HG03558 (cell line): ENCODE results near the gene MINDY4.

Source experiments
- ATAC-seq: cut with Tn5 transposase; IDR thresholded peaks from one replicate; pipeline ENCODE4 v1.9.1; 2021; ENCODE audit warnings: moderate number of reproducible peaks; ENCODE audit not compliant: unreplicated experiment; ENCODE audit errors: extremely low read depth

The MINDY4 gene

DNA sequence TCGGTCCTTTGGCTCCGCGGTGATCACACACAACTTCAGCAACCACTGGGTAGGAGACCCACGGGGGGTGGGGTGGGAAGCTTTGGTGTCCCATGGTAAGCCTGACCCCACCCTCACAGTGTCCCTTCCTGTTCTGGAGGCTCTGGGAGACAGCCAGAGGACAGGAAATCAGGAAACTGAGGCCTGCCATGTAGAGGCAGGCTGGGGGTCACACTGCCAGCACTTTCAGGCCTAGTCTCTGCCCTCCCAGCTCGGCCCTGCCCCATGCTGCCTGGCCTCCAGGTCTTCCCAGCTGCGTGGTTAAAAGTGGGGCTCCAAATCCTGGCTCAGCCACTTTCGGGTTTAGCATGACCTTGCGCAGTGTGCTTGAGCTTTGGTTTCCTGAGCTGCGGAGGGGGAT is 151.4 kb downstream of the MINDY4 start:
- no peak for ATAC-seq

DNA sequence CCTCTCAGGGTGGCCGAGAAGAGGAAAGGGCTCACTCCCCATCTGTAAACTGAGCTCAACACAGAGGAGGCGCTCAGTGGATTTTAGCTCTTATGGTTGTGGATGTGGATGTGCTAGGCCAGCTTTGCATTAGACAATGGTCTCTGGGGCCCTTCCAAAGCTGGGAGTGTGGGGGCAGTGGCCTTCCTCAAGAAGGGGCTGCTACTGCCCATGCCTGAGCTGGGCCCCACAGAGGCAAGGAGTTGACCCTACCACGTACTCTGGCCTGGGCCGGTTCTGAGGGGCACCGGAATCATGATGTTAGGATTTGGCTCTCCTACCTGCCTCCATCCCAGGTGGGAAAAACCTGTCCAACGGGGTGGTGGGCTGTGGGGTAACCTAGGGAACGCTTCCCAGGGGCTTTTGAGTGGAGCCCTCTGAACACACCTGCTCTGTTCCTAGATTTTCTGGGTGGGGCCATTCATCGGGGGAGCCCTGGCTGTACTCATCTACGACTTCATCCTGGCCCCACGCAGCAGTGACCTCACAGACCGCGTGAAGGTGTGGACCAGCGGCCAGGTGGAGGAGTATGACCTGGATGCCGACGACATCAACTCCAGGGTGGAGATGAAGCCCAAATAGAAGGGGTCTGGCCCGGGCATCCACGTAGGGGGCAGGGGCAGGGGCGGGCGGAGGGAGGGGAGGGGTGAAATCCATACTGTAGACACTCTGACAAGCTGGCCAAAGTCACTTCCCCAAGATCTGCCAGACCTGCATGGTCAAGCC is 152.0 kb downstream of the MINDY4 start:
- no peak for ATAC-seq

DNA sequence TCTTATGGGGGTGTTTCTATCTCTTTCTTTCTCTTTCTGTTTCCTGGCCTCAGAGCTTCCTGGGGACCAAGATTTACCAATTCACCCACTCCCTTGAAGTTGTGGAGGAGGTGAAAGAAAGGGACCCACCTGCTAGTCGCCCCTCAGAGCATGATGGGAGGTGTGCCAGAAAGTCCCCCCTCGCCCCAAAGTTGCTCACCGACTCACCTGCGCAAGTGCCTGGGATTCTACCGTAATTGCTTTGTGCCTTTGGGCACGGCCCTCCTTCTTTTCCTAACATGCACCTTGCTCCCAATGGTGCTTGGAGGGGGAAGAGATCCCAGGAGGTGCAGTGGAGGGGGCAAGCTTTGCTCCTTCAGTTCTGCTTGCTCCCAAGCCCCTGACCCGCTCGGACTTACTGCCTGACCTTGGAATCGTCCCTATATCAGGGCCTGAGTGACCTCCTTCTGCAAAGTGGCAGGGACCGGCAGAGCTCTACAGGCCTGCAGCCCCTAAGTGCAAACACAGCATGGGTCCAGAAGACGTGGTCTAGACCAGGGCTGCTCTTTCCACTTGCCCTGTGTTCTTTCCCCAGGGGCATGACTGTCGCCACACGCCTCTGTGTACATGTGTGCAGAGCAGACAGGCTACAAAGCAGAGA is 152.7 kb downstream of the MINDY4 start:
- no peak for ATAC-seq

DNA sequence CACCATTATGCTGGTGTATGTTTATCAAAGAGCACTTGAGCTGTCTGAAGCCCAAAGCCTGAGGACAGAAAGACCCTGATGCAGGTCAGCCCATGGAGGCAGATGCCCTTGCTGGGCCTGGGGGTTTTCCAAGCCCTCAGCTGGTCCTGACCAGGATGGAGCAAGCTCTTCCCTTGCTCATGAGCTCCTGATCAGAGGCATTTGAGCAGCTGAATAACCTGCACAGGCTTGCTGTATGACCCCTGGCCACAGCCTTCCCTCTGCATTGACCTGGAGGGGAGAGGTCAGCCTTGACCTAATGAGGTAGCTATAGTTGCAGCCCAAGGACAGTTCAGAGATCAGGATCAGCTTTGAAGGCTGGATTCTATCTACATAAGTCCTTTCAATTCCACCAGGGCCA is 153.4 kb downstream of the MINDY4 start:
- no peak for ATAC-seq

DNA sequence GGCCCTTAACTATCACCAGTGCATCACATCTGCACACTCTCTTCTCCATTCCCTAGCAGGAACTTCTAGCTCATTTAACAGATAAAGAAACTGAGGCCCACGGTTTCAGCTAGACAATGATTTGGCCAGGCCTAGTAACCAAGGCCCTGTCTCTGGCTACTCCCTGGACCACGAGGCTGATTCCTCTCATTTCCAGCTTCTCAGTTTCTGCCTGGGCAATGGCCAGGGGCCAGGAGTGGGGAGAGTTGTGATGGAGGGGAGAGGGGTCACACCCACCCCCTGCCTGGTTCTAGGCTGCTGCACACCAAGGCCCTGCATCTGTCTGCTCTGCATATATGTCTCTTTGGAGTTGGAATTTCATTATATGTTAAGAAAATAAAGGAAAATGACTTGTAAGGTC is 153.9 kb downstream of the MINDY4 start:
- no peak for ATAC-seq

DNA sequence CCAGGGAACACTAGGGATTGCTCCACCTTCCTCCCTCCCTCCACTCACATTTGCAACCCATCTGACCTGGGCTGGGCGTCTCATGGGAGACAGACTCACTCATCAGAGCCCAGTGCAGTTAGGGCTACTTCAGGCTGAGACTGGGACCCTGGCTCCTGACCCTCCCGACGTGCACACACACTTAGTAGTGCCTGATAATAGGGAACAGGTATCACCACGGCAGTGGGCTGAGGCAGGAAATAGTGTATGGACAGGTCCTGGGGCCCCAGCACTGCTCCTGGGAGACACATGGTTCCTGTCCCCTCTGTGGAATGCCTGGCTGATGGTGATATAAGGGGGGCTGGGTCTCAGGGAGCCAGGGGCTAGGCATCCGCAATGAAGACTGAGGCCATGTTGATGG is 154.7 kb downstream of the MINDY4 start:
- ATAC-seq = no peak

DNA sequence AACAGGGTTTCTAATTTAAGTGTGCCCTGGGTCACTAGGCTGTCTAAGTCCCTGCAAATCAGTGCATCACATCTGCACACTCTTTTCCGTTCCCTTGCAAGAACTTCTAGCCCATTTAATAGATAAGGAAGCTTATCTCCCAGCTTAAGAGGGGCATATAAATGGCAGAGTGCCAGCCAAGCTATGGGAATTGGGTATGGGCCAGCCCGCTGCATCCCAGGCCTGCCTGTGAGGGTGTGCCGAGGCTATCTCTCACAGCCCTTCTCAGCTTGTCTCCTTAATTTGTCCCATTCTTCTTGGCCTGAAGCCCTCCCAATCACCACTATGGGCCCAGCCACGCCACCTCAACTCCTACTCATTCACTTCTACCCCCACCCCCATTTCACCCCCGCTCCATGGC is 155.1 kb downstream of the MINDY4 start:
- ATAC-seq = no peak

DNA sequence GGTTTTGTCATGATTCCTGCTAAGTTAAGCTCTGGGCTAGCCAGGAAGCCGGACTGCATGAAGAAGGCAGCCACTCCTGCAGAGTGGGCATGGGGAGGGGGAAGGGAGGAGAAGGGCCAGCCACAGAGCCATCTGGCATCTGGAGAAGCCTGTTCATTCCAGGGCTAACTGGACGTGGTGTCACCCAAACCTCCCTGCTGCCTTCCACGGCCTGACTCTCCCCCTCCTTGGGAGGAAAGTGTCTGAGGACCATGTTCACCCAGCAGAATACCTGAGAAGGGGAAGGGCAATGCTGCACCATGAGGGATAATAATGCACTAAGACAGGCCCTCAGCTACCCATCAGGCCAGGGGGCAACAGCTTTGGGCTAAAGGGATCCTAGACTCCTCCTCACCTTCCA is 155.8 kb downstream of the MINDY4 start:
- no peak for ATAC-seq

DNA sequence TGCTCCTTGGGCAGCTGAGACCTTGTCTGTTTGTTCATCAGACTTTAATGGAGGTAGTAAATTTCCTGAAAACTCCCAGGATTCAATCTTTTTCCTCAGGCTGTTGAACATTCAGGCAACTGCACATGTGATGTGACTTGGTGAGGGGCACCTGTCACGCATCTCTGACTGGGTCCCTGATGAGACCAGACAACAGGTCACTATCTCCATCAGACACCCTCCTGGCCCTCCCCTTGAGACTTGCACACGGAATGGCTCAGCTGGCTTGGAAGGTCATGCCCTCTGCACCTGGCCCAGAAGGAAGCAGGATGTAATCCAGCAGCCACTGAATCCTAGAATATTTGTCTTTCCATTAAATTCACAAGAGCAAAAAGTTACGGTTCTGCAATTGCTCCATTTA is 156.3 kb downstream of the MINDY4 start:
- ATAC-seq = no peak

DNA sequence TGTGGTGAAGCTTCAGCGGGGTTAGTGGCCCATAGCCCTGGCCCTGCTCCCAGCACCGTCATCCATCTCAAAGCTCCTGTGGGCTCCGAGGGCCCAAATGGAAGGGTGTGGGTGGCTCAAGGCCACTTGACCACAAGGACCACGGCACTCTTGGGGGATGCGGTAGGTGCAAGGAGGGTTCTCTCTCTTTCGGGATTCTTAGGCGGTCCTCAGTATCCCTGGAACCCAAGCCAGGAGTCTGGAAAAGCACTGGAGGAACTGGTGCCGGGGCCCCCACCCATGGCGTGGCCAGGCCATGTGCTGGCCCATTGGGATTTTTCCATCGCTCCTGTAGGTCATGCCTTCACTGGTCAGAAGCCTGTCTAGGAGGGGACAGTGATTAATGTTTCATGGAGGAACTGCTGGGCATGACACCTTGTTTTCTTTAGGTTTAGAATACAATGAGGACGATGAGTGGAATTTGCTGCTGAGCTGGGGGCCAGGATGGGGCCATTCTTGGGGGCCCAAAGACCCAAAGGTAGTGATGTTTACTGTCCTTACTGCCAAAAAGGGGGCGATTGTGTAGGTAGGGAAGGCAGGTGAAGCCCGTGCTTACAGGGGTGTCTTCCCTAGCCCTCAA is 157.1 kb downstream of the MINDY4 start:
- no peak for ATAC-seq

DNA sequence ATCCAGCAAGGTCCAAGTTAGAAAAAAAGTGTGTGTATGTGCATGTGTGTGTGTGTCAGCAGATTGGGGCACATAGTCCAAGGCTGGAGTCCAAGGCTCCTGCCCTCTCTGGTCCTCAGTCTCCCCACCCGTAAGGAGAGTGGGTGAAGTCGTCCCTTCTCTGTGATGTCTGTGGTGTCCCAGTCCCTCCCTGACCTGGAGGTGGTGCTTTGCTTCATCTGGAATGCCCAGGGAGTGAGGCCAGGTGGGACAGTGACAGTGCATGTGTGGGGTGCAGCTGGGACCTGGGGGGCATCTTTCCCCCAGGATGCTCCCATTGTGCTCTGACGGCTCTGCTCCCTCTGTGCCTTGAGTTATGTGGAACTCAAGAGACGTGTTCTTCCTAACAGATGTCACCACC is 158.5 kb downstream of the MINDY4 start:
- ATAC-seq = no peak

DNA sequence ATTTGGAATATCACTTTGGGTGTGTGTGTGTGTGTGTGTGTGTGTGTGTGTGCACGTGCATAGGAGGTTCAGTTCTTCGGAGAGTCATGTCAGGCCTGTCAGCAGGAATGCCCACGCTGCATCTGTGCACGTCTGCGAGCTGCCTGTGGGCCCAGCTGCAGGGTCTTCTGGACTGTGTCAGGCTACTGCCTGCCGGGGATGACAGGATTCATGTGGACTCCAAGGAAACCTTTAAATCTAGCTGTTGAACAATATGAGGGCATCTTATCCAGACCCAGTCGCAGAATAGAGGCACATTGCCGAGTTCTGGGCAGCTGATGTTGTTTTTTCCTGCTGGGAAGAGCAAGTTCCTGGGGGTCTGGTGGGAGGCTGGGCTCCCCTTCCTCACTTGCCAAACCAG is 159.4 kb downstream of the MINDY4 start:
- no peak for ATAC-seq

DNA sequence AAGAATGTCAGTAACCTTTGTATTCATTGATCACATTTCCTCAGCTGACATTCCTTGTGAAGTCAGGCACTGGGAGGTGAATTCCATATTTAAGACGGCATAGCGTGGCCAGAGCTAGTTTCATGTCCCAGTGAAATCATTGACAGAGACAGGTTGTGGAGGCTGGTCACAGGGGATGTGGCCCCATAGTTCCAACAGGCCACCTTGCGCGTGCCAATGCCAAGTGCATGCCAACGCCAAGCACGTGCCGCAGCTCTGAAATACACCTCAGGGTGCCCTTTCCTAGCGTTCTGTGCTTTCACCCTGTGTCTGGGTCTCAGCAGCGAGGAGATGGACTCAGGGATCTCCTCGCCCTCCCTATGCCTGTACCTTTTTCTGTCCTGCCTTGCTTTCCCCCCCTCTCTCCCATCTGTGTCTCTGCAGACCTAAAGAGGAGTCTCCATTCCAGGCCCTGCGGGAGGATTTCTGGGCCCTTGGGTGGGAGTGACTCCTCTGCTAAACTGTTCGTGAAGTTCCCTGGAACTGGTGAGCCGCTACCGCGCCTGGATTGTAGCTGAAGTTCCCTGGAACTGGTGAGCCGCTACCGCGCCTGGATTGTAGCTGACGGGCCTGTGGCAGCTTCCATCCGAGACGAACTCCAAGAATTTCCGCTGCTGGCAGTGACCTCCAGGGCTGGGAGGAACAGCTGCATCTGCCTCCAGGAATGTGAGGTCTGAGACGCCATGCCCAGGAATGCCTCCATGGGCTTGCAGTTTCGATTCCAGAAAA is 160.1 kb downstream of the MINDY4 start:
- ATAC-seq = no peak

DNA sequence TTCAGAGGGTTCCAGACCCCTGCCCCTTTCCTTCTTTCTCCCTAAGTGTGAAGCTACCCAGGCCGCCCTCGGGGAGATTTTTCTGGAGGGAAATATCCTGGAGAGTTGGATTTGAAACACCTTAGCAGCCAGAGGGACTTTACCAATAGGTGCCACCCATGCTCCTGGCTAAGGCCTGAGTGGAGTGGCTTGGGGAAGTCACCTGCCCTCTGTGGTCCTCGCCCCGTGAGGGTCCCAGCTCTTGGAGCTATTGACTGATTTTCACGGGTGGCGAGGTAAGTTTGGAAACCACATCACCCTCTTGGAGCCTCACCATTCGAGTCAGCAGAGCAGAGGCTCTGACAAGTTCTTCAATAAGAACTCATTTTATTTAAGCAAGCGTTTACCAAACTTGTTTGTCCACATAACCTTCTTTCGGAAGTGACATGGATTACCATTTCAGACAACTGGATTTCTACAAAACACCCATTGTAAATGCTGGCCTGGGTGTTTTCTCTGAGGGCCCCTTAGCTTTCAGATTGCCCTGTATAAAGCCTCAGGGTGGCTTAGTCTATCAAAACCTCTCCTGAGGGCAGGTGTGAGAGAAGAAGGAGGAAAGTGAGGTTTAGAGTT is 160.8 kb downstream of the MINDY4 start:
- ATAC-seq = no peak

DNA sequence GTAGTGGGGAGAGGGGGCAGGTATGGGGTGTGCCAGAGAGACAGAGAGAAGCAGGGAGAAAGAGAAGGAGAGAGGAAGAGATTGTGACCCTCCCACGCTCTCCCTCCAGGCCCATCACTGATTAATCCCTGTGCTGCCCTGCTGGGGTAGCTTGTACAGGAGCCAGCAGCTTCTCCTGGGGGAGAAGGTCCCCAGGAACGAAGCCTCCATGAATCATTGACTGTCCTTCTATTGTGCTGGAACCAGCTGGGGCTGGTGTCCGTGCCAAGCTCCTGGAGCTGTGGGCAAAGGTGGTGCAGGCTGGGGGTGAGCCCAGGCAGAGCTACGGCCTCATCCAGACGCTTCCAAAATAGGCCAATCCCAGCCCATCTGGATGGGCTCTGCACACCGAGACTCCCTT is 161.3 kb downstream of the MINDY4 start:
- no peak for ATAC-seq

DNA sequence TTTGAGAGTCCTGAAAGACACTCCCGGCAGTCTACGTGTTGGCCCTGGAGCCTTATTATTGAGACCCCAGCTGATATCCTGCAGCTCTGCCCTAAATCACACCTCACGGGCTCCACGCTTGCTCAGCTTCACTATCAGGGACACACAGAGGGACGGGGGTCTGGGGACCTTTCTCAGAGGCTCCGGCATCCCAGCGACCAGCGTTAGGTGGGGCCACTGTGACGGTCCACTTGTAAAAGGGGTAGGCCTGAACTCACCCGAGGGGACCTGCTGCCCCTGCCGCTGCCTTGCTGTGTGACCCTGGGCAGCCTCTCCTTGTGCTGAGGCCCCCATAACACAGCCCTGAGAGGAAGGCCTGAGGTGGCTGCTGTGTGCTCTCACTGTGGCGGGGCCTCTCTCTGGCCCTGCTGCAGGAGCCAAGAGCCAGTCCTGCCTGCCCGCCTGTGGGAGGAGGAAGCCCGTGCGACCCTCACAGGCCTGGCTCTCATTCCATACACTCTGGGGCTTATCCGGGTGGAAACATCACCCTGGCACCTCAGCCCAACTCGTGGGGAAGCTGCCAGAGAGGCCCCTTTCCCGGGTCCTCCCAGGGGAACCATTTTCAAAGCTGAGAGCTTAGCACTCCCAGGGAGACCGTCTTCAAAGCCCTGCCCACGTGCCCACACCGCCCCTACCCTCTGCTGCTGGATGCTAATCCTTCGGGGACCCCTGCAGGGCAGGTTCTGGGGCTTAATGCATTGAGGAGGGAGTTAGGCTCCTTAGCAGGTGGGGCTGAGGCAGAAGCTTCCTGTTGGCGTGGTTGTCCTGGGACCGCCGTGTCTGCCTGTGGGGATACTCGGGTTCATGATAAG is 162.1 kb downstream of the MINDY4 start:
- ATAC-seq = no peak

DNA sequence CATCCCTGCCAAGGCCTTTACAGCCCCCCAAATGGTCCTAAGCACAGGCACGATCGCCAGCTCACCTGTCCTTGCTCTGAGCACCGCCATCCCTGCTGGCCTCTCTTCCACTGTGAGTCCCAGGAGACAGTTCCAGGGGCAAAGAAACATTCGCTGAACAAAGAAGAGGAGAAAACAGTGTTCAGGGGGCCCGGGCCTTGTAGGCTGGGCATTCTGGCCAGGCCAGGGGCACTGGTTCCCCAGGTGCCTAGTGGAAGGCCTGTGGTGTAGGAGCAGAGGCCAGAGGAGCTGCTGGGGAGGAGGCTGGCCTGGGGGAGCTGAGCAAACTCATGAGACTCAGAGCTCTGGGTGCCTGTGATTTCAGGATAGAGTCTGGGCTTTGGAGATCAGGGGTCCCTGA is 163.0 kb downstream of the MINDY4 start:
- ATAC-seq = no peak

DNA sequence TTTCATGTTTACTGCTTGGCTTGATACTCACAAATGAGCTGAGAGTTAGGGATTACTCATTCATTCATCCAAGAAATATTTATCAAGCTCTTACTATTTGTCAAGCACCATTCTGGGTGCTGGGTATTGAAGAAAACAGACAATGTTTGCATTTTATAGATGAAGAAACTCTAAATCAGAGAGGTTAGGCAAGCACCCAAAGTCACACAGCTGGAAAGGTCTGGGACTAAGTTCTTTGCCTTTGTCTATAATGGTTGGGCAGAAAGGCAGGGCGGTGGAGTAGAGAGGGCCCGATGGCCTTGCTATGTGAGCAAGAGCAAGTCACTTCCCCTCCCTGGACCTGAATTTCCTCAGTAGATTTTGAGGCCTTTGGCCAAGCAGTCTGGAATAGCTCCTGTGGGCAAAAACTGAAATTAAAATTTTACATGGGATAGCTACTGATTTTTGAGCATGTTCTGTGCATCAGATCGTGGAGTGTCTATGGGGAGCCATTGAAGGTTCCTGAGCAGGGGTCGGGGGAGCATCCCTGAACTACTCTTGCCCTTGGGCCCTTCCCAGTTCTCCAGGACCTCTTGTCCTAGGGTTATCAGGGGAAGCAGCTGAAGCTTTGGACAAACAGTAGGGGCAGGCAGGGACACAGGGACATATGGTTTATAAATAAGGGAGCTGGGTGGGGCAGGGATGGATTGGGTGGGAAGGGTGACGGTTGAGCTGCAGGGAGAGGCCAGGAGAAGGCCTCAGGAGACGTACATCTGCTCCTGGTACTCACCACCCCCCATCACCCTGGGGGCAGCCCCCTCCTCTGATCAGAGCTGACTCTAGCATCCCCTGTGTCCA is 163.7 kb downstream of the MINDY4 start:
- no peak for ATAC-seq

DNA sequence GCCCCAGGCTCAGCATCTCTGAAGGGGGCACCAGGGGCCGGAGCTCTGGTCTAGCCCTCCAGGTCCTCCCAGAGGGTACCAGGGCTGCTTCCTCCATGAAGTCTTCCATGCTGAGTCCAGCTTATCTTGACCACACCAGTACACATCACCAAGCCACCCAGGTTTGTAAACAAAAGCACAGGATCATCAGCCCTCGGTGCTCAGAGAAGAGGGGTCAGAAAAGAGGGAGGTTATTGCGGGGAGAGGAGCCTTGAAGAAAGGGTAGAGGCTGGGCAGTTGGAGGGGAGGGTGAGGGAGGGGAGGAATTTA is 164.3 kb downstream of the MINDY4 start:
- no peak for ATAC-seq
